Stimulated activated CD8-positive, alpha-beta memory T cell treated with anti-CD3 and anti-CD28 coated beads, Interleukin-15, amount 100 ng/mL, for 1 hour (primary cell): ENCODE results near the gene ACO1.
A peak's percentile ranks its signal among the peaks of the same experiment; 100 is the strongest.
"Not testable (repeated sequence)": the region's sequence is repeated elsewhere in the genome, so short reads cannot be mapped to it uniquely, and the experiment has no call there.

Experiments used
- DNase-seq: peaks from one replicate; pipeline ENCODE4 v3.0.0-alpha.2; 2020; ENCODE audit warnings: low read depth

The ACO1 gene

DNA sequence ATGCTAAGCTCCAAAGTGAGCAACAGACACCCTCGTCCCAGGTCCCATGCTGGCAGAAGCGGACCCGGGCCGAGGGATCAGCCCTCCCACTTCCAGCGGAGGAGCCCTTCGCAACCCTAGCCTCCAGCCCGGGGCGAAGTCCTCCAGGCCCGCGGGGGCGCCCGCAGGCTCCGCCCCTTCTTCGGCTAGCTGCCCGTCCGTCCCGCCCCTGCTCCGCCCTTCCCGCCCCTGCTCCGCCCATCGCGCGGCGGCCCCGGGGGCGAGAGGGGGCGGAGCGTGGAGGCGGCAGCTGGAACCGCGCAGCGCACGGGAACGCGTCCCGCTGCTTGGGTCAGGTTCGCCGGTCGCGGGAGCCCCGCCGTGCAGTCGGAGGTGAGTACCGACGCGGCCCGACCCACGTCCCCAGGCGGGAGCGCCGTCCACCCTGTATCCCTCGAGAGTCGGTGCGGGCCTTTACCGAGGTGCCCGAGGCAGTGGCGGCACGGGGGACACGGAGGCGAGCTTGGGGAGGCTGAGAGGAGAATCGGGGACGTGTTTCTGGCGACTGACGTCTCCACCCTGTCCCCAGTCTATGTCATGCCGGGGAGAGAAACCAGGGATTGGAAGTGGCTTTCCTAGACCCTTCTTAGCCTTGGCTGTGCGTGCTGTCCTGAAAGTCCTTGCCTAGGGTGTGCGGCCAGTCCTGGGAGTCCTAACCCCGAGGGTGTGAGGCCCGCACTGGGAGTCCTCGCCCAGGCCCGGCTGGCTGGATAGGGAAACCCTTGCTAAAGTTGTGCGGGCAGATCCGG is at the start of gene ACO1:
ACO1 (plus strand) TSS at position 280 of the 788 bp plus-strand sequence. CDS start 20,864 bp downstream, outside the sequence.
- DNase-seq: peak; percentile 77

- no peak for DNase-seq
Measured at GRCh38 chr9:32334916-32335895, 49.2 kb upstream of the ACO1 start.

DNA sequence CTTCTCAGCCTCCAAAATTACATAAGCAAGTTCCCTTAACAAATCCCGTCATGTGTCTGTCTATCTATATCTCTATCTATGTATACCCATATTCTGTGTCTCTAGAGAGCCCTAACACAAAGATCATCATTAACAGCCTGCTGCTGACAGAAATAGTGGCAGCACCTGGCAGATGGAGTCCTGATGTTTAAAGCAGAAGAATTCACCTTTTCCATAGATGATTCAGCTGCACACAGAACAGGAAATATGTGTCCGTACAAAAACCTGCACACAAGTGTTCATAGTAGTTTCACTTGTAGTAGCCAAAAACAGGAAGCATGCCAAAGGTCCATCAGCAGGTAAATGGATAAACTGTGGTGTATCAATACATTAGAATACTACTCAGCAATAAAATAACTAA is 45.0 kb upstream of the ACO1 start:
- DNase-seq: no peak

DNA sequence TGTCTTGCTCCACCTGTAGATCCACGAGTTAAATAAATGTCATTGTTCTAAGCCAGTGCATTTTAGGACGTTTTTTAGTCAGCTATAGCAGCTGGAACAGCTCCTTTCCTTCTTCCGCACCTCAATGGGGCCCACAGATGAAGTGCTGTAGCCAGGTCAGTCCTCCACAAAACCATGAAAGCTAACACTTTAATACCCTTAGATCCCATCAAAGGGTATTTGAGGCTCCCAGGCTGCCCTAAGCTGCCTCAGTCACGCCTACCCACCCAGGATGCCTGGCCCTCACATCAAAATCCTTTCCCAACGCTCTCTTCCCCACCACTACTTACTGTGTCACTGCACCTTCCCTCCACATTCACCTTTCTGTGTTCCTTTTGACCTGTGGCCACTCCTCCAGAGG is 44.1 kb upstream of the ACO1 start:
- no peak for DNase-seq

- no peak for DNase-seq
Measured at GRCh38 chr9:32344551-32345182, 39.8 kb upstream of the ACO1 start.

DNA sequence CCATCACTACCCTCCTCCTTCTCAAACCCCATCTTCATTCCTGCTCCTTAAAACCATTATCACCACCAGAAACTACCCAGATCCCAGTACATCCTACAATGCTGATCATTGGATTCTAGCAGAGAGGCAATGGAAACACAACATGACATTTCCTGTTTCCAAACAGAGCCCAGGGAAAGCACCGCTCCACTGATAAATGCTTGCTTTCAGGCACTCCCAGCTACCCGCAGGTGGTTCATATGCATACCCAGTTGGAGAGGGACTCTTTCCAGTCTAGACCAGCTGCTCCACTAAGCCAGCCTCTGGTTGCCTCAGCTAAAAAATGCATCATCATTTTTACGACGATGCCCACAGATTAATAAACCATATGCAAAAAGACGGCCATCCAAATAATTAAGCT is 39.2 kb upstream of the ACO1 start:
- no peak for DNase-seq

DNA sequence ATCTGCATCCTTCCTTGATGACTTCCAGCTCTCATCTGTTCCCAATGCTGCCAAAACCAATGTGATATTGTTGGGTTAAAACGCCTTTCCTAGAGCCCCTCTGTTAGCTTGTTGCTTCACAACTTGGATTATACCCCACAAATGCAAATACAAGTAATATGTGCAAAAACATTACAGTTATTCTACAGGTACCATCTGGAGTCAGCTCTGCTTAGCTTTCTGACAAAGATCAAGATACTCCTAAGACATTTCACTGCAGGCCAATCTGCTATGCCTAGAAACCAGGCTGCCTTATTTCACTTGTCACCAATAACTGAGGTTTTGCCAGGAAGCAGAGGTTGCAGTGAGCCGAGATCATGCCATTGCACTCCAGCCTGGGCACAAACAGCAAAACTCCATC is 36.9 kb upstream of the ACO1 start:
- no peak for DNase-seq

DNA sequence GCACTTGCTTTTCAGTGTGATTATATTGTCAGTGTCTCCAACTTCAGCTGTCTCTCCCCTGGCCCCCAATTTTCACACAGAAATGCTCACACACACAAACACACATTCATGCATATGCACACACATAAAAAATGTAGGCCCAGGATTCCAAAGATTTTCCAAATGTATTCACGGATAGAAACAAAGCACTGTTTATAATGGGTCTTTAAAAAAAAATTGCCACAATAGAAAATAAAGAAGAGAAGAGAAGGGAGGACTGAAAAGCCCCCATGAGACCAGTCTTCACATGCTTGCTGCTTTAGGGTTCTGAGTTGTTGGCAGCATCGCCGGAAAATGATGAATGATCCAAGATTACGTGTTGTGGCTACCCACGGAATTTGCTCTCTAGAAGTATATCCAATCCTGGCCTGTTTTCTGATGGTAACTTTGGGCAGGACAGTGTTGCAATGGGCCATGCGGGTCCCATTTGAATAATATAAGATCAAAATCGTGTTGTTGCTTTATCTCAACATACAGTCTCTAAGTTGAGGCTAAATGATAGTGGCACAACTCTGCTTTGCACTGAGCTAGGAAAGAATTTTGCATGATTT is 36.2 kb upstream of the ACO1 start:
- DNase-seq: no peak

DNA sequence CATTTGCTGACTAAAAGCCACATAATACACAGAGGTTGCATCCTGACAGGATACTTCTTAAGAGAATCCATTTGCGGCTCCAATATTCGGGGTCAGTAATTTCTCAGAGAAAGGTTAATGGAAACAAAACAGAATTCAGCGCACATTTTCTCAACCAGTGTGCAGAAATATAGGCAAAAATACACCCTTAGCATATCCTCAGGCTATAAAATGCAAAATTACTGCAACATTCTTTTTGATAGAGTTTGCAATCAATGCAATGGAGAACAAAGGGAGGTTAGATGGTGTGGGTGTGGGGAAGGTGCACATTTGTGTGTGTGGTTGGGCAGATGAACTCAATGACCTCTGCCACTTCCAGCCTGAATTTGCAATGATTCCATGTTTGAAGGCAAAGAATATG is 35.4 kb upstream of the ACO1 start:
- DNase-seq: no peak

DNA sequence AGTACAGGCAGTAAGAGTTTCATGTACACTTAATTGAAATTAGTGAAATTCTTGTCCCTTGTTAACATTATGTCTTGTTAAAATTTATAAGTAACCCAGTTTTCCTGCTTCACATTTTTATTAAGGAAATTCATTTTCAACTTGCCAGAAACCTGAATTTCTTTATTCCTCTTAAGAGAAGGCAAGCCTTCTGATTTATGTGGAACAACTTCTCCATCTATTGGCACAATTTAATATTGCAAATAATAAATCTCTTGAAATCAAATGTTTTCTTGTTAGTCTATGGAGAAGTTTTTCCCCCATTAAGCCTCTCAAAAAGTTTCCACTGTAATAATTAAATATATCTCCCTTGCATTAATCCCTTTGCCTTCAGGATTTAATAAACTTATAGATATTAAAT is 33.8 kb upstream of the ACO1 start:
- no peak for DNase-seq

- no peak for DNase-seq
Measured at GRCh38 chr9:32351845-32352244, 32.6 kb upstream of the ACO1 start.

DNA sequence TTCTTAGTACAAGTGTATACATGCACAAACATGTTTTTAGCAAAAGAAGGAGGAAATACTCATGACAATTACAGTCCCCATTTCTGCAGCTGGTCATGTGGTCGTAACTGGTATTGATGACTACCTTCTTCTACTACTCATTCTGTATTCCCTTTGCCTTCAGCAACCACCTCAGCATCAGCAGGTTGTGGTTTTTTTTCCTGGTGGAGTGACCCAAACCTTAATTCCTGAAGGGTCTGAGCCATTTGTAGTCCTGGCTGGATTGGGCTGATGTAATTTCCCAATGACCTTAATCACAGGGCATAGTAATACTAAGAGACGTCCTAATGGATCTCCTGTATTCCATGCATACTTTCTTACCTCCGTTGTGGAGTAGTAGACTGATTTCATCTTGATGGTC is 31.0 kb upstream of the ACO1 start:
- DNase-seq: not testable (repeated sequence)

DNA sequence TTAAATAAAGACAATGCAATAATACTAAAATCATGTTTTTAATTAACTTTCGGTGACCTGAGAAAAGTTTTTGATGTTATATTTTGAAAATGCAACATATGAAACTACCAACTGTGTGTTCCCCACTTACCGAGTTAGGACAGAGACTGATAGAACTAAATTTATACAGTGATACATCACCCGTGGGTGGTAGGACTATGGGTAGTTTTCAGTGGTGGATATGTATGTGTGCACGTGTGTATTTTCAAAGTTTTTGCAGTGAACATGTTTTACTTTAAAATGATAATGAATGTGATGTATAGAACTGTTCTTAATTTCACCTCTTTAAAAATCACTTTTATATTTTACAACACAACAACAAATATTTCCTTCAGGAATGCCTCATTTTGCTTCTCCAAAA is 25.0 kb upstream of the ACO1 start:
- no peak for DNase-seq

DNA sequence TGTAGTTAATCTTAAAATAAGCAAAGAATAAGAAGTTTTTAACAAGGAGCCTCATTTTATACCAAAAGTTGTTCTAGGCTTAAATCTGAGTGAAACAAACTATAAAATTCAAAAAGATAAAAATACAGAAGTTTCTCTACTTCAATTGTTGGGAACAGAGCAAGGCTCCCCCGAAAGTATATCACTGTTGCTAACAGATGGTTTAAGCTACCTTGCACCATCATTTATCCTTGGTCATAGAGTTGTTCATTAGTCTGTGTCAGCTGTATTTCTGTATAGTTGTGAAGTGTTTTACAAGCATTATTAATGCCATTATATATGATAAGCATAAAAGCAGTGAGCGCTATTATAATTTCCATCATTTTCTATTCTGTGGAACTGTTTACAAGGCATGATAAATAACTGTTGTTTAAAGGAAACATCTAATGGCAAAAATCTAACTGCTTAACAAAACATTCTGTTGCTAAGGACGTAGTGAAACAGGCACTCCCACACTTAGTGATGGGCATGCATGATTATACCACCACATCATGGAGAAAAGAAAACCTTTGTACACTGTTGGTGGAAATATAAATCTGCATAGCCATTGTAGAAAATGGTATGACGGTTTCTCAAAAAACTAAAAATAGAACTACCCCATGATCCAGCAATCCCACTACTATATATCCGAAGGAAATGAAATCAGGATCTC is 23.3 kb upstream of the ACO1 start:
- no peak for DNase-seq

DNA sequence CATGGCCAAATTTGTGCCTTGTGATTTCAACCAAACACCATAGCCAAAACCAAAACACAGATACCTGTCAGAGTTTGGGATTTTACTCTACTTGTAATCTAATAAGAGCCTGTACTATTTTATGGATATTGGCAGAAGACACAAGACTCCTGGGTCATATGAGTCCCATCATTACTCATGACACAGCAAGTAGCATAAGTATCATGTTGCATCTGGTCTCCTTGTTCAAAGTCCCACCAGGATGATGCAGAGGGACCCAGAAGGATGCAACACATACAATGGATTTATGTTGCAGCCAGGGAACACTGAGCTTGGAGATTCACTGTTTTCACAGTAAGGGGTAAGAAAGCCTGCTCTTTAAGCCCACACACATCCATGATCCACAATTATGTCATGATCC is 13.2 kb upstream of the ACO1 start:
- no peak for DNase-seq

GRCh38 chr9:32371679-32372078 is 12.8 kb upstream of the ACO1 start:
- DNase-seq: no peak

DNA sequence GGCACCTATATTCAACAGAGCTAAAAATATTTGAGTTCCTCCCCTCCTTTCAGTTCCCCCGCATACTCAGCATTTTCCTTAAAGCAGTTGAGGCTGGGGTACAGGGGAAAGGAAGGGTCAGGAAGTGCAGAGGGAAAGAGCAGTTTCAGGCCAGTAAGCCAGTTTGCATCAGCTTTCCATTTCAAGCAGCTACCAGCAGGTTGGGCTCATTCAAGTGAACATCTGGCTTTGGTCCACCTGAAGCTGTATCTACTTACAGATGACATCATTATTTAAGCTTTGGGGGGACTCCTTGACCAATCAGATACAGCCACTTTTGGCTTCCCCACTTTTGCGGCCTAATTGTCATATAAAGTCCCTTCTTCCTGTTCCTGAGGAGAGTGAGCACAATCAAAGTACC is 8.2 kb upstream of the ACO1 start:
- no peak for DNase-seq

DNA sequence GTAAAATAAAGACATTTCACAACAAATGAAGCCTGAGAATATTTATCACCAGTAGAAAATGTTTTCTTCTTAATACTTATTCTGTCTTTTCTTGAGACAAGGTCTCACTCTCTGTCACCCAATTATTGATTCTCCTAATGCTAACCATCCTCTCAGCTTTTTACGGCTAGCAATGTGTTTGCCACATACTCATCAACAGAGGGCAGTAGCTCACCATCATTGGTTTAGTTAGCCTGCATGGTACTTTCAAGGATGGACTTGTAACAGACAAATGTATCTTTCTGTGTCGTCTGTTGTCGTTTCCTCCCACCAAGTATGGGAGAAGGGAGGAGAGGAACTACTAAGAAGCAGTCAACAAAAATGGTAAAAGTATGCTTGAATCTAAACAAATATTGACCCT is 5.9 kb upstream of the ACO1 start:
- DNase-seq: no peak

GRCh38 chr9:32378993-32379729 is 5.3 kb upstream of the ACO1 start:
- peak; percentile 18 for DNase-seq

DNA sequence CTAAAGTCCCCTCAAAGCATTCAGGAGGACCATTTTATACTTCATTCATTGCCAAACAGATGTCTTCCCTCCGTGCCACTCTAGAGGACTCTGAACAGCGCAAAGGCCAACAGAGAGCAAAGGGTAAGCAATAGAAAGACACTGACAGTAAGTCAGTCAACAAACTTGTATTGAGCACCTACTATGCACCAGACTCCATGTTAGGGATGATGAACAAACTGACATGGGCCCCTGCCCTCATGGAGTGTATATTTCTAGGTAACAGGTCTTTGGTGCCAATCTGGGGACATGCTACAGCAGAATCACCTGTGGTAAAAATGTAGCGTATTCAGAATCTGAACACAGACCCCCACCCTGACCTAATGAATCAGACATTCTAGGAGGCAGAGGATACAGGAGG is 3.5 kb upstream of the ACO1 start:
- no peak for DNase-seq
